Measurements from ENCODE around the gene CLASP2.
"Not testable (repeated sequence)": the region's sequence is repeated elsewhere in the genome, so short reads cannot be mapped to it uniquely, and the experiment has no call there.

CLASP2 gene

GRCh38 chr3:33687406-33688010 lies 30.5 kb downstream of the CLASP2 start:
- DNase-seq, result no peak

DNA sequence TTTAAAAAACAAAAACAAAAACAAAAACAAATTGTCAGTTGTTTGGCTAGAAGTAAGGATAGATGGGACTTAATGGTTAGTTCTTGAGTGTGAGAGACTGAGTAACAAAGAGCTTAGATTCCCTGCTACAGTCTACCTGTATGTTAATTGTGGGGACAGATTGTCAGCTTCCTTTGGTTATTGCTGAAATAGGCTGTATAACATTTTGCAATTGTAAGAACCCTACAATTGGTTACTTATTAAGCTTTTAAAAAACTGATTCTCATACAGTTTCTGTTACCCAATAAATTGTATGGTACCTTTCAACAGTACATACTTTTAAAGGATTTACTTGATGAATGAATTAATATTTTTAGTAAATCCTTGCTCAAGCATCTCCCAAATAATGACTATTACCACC lies 35.3 kb downstream of the CLASP2 start:
- no peak for DNase-seq

GRCh38 chr3:33681667-33682066 lies 36.4 kb downstream of the CLASP2 start:
- no peak for DNase-seq

GRCh38 chr3:33678073-33678472 lies 40.0 kb downstream of the CLASP2 start:
- DNase-seq, result no peak

- DNase-seq, result not testable (repeated sequence)
Measured at GRCh38 chr3:33673436-33673835, 44.6 kb downstream of the CLASP2 start.

- DNase-seq, result no peak
Measured at GRCh38 chr3:33668618-33669017, 49.4 kb downstream of the CLASP2 start.

GRCh38 chr3:33665294-33665693 lies 52.8 kb downstream of the CLASP2 start:
- peak; percentile 23 for DNase-seq

- DNase-seq, result no peak
Measured at GRCh38 chr3:33664195-33664594, 53.9 kb downstream of the CLASP2 start.

GRCh38 chr3:33663042-33663441 lies 55.0 kb downstream of the CLASP2 start:
- no peak for DNase-seq

DNA sequence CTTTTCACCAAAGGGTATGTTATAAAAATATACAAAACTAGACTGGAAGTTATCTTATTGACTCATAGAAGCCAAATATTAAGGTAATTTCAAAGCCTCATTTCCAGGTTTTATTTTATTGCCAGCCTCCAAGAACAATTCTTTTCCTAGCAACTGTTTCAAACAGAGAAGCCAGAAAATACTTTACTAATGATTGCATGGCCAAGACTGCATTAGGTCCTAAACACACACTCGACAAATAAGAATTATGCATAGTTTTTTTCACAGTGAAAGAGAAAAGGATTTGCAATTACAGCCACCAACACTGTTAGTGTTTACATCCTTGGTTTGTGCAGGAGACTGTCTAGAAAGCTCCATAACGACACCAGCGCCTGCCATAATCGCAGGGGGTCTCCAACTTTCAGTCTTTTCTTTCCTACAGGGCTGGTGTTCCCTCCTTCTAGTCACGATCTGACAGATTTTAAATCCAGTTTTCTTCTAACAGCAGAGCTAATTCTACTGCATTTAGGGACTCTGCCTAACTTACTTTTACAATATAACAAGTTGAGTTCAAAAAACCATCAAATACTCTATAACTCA lies 58.1 kb downstream of the CLASP2 start:
- DNase-seq, result no peak

DNA sequence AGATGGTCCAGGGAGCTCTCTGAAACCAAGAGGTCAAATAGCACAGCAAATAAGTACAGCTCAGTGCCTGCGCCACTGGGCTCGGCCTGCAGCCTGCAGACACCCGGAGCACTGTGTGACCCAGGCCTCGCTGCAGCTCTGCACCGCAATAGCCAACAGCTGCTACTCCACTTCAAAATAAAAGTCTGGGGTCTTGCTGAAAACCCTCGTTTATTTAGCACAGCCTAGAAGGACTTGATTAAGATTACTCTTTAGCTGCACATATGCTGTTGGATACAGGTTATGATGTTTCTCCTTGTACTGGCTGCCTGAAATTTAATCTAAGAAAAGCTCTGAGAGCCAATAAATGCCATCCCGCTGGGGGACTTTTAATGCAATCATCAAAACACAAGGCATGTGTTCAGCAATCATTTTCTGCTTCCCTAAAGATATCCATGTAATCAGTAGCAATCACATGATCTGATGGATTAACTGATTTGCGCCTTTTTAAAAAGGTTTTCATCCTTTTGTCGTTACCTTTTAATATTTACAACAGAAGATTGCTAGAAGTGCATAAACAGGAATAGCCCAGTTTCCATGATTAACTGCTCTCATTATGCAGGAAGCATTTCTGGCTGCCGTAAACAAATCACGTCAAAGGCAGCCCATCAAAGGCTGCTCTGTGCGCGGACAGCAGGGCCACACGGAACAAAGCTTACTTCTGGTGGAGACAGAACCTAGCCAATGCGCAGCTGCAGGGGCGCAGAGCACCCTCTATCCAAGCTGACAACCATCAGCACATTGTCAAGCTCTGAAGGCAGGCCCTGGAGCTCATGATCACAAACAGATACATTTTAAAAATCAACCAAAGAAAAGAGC lies 58.8 kb downstream of the CLASP2 start:
- no peak for DNase-seq

- DNase-seq, result no peak
Measured at GRCh38 chr3:33658621-33658990, 59.4 kb downstream of the CLASP2 start.

DNA sequence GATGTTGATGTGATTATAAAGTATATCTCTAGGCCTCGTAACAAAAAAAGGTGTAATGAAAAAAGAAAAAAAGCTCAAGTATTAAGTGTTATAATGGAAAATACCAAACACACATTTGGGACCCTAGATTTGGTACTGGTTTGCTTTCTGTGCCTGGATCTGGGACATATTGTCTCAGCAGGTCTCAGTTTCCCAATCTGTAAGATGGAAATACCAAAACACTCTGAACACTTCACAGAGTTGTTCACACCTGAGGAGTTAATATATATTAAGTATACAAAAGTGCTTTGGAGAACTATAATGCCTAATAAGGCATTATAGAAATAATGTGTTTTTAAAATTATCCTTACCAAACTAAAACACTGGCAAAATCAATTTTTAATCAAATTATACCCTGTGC lies 60.0 kb downstream of the CLASP2 start:
- DNase-seq, result no peak

DNA sequence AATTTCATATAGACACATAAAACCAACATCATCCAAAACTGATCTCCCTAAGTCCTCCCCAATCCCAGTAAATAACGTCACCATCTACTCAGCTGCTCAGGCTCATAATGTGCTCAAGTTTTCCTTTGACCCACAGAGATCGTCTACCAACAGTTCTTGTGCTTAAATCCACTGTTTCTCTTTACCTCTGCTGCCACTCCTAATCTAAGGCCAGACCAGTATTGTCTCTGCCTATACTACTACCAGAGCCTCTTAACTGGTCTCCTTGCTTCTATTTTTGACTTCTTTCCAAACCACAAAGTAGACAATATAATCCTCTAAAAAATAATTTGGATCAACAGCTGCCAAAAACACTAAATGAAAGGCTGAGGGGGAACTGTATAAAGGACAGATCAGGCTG lies 65.3 kb downstream of the CLASP2 start:
- DNase-seq, result no peak

DNA sequence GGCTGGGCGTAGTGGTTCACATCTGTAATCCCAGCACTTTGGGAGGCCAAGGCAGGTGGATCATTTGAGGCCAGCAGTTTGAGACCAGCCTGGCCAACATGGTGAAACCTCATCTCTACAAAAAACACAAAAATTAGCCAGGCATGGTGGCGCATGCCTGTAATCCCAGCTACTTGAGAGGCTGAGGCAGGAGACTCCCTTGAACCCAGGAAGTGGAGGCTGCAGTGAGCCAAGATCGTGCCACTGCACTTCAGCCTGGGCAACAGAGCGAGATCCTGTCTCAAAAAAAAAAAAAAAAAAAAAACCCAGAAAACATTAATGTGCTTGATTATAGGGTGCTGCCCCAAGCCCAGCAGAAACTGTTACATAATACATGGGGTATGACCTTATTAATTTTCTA lies 67.0 kb downstream of the CLASP2 start:
- DNase-seq, result not testable (repeated sequence)

- DNase-seq, result no peak
Measured at GRCh38 chr3:33650495-33650894, 67.6 kb downstream of the CLASP2 start.

DNA sequence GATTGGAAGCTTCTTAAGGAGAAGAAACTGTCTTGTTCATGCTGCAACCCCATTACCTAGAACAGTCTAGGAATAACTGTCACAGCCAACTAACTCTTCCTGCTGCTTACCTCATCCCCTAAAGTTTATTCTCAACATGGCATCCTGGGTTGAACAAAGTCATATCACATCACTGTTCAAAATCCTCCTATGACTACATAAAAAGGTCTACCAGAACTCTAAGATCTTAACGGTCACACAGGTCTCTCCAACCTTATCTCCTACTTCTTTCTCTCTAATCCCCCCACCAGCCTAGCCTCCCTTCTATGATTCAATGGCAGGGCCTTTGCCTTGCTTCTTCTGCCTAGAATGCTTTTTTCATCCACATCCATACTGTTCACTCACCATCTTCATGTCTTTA lies 69.3 kb downstream of the CLASP2 start:
- no peak for DNase-seq

GRCh38 chr3:33646406-33646805 lies 71.6 kb downstream of the CLASP2 start:
- no peak for DNase-seq

GRCh38 chr3:33645060-33645647 lies 72.9 kb downstream of the CLASP2 start:
- DNase-seq, result peak; percentile 56

GRCh38 chr3:33644582-33644981 lies 73.5 kb downstream of the CLASP2 start:
- no peak for DNase-seq

DNA sequence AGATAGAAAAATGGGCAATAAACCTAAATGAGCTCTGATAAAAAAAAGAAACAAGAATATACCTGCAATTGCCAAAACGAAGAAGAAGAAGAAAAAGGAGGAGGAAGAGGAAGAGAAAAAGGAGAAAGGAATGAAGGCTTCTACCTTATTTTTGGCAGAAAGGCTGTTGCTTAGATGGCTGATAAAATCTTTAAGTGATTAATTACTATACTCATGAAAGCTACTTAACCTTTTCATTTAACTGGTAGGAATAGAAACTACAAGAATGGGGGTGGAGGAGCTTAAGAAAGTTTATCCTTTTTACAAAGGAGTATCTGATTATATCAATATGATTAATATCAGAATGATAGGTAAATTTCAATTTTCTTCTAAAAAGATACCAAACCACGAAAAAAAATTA lies 75.2 kb downstream of the CLASP2 start:
- DNase-seq, result no peak

GRCh38 chr3:33639889-33640288 lies 78.2 kb downstream of the CLASP2 start:
- no peak for DNase-seq

DNA sequence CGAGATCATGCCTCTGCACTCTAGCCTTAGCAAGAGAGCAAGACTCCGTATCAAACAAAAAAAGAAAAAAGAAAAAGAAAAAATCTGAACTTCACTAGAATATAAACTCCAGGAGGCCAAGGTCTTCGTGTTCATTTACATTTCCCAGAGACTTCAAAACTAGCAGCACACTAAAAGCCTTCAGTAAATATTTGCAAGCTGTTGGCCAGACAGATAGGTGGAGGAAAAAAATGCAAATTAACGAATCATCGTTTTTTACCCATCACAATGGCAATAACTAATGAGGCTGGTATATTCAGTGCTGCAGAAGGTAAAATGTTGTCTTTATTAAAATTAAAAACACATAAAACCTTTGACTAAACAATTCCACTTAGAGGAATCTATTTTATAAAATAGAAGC lies 80.6 kb downstream of the CLASP2 start:
- DNase-seq, result no peak

Measured in activated CD4-positive, alpha-beta T cell treated with anti-CD3 and anti-CD28 coated beads, Interleukin-2, Interleukin-6, amounts not matched to agents 100 ng/mL and 50 ng/mL, durations not matched to agents 16 hours and 8 hours (primary cell).